Smooth muscle cell (in vitro differentiated cells): Measurements from ENCODE around the gene CD68. TPM values are rescaled to one million over a fixed set of nuclear protein-coding genes. Genes with fewer than 3 reads are reported as not detected.
"Not testable (repeated sequence)": the region's sequence is repeated elsewhere in the genome, so short reads cannot be mapped to it uniquely, and the experiment has no call there.

Experiments
- DNase-seq: peaks from one replicate; lab custom pipeline; 2025; ENCODE audit not compliant: unreplicated experiment; lab: John Stamatoyannopoulos, UW
- H2AFZ ChIP-seq: fragments of 200-600 bp; sonication (generic); 2 replicates; pipeline ENCODE4 v1.6.0; 2016; ENCODE audit warnings: antibody characterized with exemption, low read depth, mild to moderate bottlenecking
- H3F3A ChIP-seq: fragments of 200-600 bp; sonication (generic); 2 replicates; pipeline ENCODE4 v1.6.0; 2017; ENCODE audit warnings: antibody characterized with exemption, low read depth
- H3K27ac ChIP-seq: fragments of 200-600 bp; sonication (generic); 2 replicates; pipeline ENCODE4 v1.5.1; 2016; ENCODE audit warnings: low read depth, mild to moderate bottlenecking
- H3K27me3 ChIP-seq: fragments of 200-600 bp; sonication (generic); 2 replicates; pipeline ENCODE4 v1.6.1; 2016; ENCODE audit warnings: low read depth, mild to moderate bottlenecking
- H3K36me3 ChIP-seq: fragments of 200-600 bp; sonication (generic); 2 replicates; pipeline ENCODE4 v1.5.1; 2016; ENCODE audit warnings: low read depth
- H3K4me1 ChIP-seq: fragments of 200-600 bp; sonication (generic); 2 replicates; pipeline ENCODE4 v1.5.1; 2016; ENCODE audit warnings: low read depth
- H3K4me2 ChIP-seq: fragments of 200-600 bp; sonication (generic); 2 replicates; pipeline ENCODE4 v1.6.0; 2016; ENCODE audit warnings: mild to moderate bottlenecking
- H3K4me3 ChIP-seq: fragments of 200-600 bp; sonication (generic); 2 replicates; pipeline ENCODE4 v1.5.1; 2016; ENCODE audit warnings: mild to moderate bottlenecking
- H3K79me2 ChIP-seq: fragments of 200-600 bp; sonication (generic); 2 replicates; pipeline ENCODE4 v1.6.0; 2016; ENCODE audit warnings: low read depth, mild to moderate bottlenecking
- H3K9ac ChIP-seq: fragments of 200-600 bp; sonication (generic); 2 replicates; pipeline ENCODE4 v1.6.0; 2016; ENCODE audit warnings: low read depth
- H3K9me3 ChIP-seq: fragments of 200-600 bp; sonication (generic); replicated peaks from 2 replicates; pipeline ENCODE4 v1.5.1; 2016; ENCODE audit warnings: low read depth
- H4K20me1 ChIP-seq: fragments of 200-600 bp; sonication (generic); 2 replicates; pipeline ENCODE4 v1.6.0; 2016; ENCODE audit warnings: low read depth
- WGBS: methylation state at CpG from one replicate; pipeline ENCODE4 v1.1.7; 2016; ENCODE audit warnings: low lambda C conversion rate; 5-methylcytosine and 5-hydroxymethylcytosine counted together
- polyA plus RNA-seq: library from polyadenylated mRNA; unstranded; fragments of >200 nt; fragmentation: Nextera tagmentation; extraction: Ambion mirVana; gene quantifications from 2 replicates; pipeline ENCODE4 v1.2.1, GENCODE V29; 2016
- total RNA-seq: library from RNA; depleted of rRNA; stranded (reverse); fragments of >200 nt; gene quantifications from 2 replicates; pipeline ENCODE4 v1.2.3, GENCODE V29; 2014
- TF ChIP-seq, protein P1 (sequence below): fragments of 200-600 bp; sonication (generic); IDR thresholded peaks from 2 replicates; pipeline ENCODE4 v1.5.1; 2017; ENCODE audit warnings: borderline replicate concordance, mild to moderate bottlenecking, antibody characterized with exemption; ENCODE audit not compliant: insufficient read depth, poor library complexity, severe bottlenecking

Gene CD68
- total and polyA plus RNA-seq, 2 experiments from 2014 or later = 22.7 to 27.5 TPM

DNA sequence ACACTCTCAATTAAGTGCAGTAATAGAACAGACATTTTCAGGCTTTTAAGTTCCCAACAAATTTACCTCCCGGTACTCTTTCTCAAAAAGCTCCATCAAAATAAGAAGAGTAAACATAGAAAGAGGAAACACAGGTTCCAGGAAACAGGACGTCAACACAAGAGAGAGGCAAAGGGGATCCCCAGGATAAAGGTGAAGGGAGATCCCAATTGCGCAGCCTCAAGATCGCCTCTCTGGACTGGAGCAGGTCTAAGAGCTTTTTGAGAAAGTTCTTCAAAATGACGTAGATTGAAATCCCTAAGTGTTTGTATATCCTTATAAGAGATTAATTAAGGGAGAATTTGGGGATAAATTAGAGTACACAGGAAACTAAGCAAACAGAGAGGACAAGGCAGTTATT is 39.2 kb downstream of the CD68 start:
- Histone ChIP-seq H3K36me3 (no peaks in the 10 kb centered on the region), H3K4me2 (no peak overlapping the region), H3K4me3 (no peak overlapping the region)

GRCh38 chr17:7620835-7621234 is 41.4 kb downstream of the CD68 start:
- no peak overlapping the region for H3K4me3 ChIP-seq
- no peak overlapping the region for H3K27ac ChIP-seq
- no peaks in the 10 kb centered on the region for H3F3A ChIP-seq
- no peaks in the 10 kb centered on the region for H3K9me3 ChIP-seq
- no peak overlapping the region for H3K9ac ChIP-seq
- no peaks in the 10 kb centered on the region for H3K27me3 ChIP-seq
- TF ChIP-seq, protein P1, sequence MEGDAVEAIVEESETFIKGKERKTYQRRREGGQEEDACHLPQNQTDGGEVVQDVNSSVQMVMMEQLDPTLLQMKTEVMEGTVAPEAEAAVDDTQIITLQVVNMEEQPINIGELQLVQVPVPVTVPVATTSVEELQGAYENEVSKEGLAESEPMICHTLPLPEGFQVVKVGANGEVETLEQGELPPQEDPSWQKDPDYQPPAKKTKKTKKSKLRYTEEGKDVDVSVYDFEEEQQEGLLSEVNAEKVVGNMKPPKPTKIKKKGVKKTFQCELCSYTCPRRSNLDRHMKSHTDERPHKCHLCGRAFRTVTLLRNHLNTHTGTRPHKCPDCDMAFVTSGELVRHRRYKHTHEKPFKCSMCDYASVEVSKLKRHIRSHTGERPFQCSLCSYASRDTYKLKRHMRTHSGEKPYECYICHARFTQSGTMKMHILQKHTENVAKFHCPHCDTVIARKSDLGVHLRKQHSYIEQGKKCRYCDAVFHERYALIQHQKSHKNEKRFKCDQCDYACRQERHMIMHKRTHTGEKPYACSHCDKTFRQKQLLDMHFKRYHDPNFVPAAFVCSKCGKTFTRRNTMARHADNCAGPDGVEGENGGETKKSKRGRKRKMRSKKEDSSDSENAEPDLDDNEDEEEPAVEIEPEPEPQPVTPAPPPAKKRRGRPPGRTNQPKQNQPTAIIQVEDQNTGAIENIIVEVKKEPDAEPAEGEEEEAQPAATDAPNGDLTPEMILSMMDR = no peak
- H3K4me2 ChIP-seq = no peak overlapping the region
- 97% methylated on average over 8 of the region's 8 CpGs for WGBS
- H4K20me1 ChIP-seq = no peaks in the 10 kb centered on the region
- no peak for DNase-seq
- H3K79me2 ChIP-seq = no peaks in the 10 kb centered on the region
- H2AFZ ChIP-seq = no peak overlapping the region
- H3K36me3 ChIP-seq = no peaks in the 10 kb centered on the region
- no peaks in the 10 kb centered on the region for H3K4me1 ChIP-seq

More for the DNA sequence above, 39.2 kb downstream of the CD68 start:
- WGBS = 91% methylated on average over 5 of the region's 5 CpGs
- Histone ChIP-seq H3K27me3 (no peaks in the 10 kb centered on the region), H2AFZ (no peak overlapping the region), H3K9ac (no peak overlapping the region), H4K20me1 (peaks cover 5% of the 10 kb centered on the region), H3K9me3 (no peaks in the 10 kb centered on the region), H3K4me1 (peaks cover 2% of the 10 kb centered on the region), H3K27ac (no peak overlapping the region), H3K79me2 (peaks cover 5% of the 10 kb centered on the region), H3F3A (no peaks in the 10 kb centered on the region)
- TF ChIP-seq, protein P1 = no peak
- DNase-seq = no peak

DNA sequence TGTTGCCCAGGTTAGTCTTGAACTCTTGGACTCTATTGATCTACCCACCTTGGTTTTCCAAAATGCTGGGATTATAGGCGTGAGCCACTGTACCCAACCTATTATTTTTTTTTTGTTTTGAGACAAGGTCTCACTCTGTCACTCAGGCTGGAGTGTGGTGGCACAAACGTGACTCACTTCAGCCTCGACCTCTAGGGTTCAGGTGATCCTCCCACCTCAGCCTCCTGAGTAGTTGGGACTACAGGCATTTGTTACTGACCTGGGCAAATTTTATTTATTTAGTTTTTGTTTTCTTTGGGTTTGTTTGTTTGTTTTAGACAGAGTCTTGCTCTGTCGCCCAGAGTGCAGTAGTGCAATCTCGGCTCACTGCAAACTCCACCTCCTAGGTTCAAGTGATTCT is 44.2 kb downstream of the CD68 start:
- Histone ChIP-seq H3K4me2 (no peak overlapping the region), H3K27me3 (no peaks in the 10 kb centered on the region), H3K36me3 (no peaks in the 10 kb centered on the region), H3K9me3 (no peaks in the 10 kb centered on the region), H3K79me2 (peaks cover 8% of the 10 kb centered on the region), H3F3A (no peaks in the 10 kb centered on the region), H4K20me1 (no peaks in the 10 kb centered on the region), H3K9ac (no peak overlapping the region), H2AFZ (no peak overlapping the region), H3K4me1 (no peaks in the 10 kb centered on the region), H3K27ac (no peak overlapping the region), H3K4me3 (no peak overlapping the region)
- WGBS = 92% methylated on average over 5 of the region's 5 CpGs
- TF ChIP-seq, protein P1 = no peak
- DNase-seq = no peak

GRCh38 chr17:7625749-7626148 is 46.3 kb downstream of the CD68 start:
- 98% methylated on average over 16 of the region's 16 CpGs for WGBS

More at GRCh38 chr17:7625749-7626148, 46.3 kb downstream of the CD68 start:
- not testable (repeated sequence) for H3F3A ChIP-seq, H3K4me3 ChIP-seq, H3K27ac ChIP-seq, DNase-seq, H3K36me3 ChIP-seq, H3K79me2 ChIP-seq, H3K9me3 ChIP-seq, H3K4me1 ChIP-seq, H2AFZ ChIP-seq, H4K20me1 ChIP-seq, H3K9ac ChIP-seq, H3K27me3 ChIP-seq, H3K4me2 ChIP-seq
